Endothelial cell of umbilical vein (primary cell): Measurements from ENCODE around the gene ADIPOR2. TPM values are rescaled to one million over a fixed set of nuclear protein-coding genes. Genes with fewer than 3 reads are reported as not detected.

Experiments used
- BruUV-seq: library from RNA; stranded (reverse); fragments of 400-500 nt; replicated peaks from 2 replicates; lab custom pipeline; 2021; lab: Mats Ljungman, UMichigan
- CTCF ChIA-PET: fragments of 300-600, 350-600 bp; sonication (Branson Sonifier 250); formaldehyde crosslinking; loops from one replicate; lab custom pipeline; 2021; ENCODE audit warnings: antibody characterized with exemption, inconsistent platforms; lab: Charles Lee
- POLR2A ChIA-PET: fragments of 300-600, 350-600 bp; sonication (Branson Sonifier 250); formaldehyde crosslinking; loops from one replicate; lab custom pipeline; 2021; ENCODE audit warnings: antibody characterized with exemption, inconsistent platforms; lab: Charles Lee
- DNase-seq: peaks from one replicate; pipeline ENCODE4 v3.0.0-alpha.2; 2011; ENCODE audit warnings: low read depth, low spot score
- FAIRE-seq: peaks from 2 replicates; lab custom pipeline; 2011; peaks lifted over from hg19 to GRCh38; lab: Jason Lieb, UNC
- H2AFZ ChIP-seq: 2 replicates; pipeline ENCODE4 v1.6.0; 2012; ENCODE audit warnings: low read depth, low read length, control low read depth, inconsistent platforms
- H3K27ac ChIP-seq: 2 replicates; pipeline ENCODE4 v1.5.1; 2011; ENCODE audit warnings: low read depth, mild to moderate bottlenecking, control low read depth, low read length, moderate library complexity; ENCODE audit not compliant: insufficient read depth
- H3K27me3 ChIP-seq, 2 experiments: 2 replicates each; pipeline versions ENCODE4 v1.6.0 to v1.6.1; 2011; ENCODE audit warnings: low read length in 2 of 2, mixed read lengths in 1 of 2; ENCODE audit not compliant: control insufficient read depth in 2 of 2, insufficient read depth in 2 of 2
- H3K36me3 ChIP-seq, 2 experiments: 2 replicates in 1 of 2; 3 replicates in 1 of 2; pipeline ENCODE4 v1.5.1; 2011; ENCODE audit warnings: low read length in 2 of 2, mild to moderate bottlenecking in 1 of 2, moderate library complexity in 1 of 2; ENCODE audit not compliant: control insufficient read depth in 2 of 2, insufficient read depth in 2 of 2; ENCODE audit errors: extremely low read depth in 1 of 2
- H3K4me1 ChIP-seq: 3 replicates; pipeline ENCODE4 v1.5.1; 2011; ENCODE audit warnings: mild to moderate bottlenecking, low read length; ENCODE audit not compliant: control insufficient read depth, insufficient read depth; ENCODE audit errors: extremely low read depth
- H3K4me2 ChIP-seq: 2 replicates; pipeline ENCODE4 v1.6.1; 2011; ENCODE audit warnings: low read length, control low read depth, mixed read lengths; ENCODE audit not compliant: insufficient read depth
- H3K4me3 ChIP-seq, 3 experiments: fragments of 200-600 bp in 1 of 3; sonication (generic), shearing (Covaris generic) in 1 of 3; replicated peaks in 1 of 3; 2 replicates each; pipeline ENCODE4 v1.5.1; 2011 to 2016; ENCODE audit warnings: control low read depth in 3 of 3, low read length in 3 of 3, mild to moderate bottlenecking in 2 of 3, inconsistent platforms in 1 of 3, low read depth in 1 of 3, moderate library complexity in 1 of 3; ENCODE audit not compliant: insufficient read depth in 1 of 3
- H3K79me2 ChIP-seq: 2 replicates; pipeline ENCODE4 v1.6.0; 2012; ENCODE audit warnings: low read length, inconsistent platforms; ENCODE audit not compliant: control insufficient read depth, insufficient read depth
- H3K9ac ChIP-seq: replicated peaks from 2 replicates; pipeline ENCODE3; 2011; ENCODE audit warnings: low read length, control low read depth; ENCODE audit not compliant: insufficient read depth; ENCODE audit errors: extremely low read depth
- H3K9me1 ChIP-seq: replicated peaks from 3 replicates; pipeline ENCODE4 v1.6.0; 2011; ENCODE audit warnings: mild to moderate bottlenecking, low read length; ENCODE audit not compliant: control insufficient read depth, insufficient read depth; ENCODE audit errors: extremely low read depth
- H3K9me3 ChIP-seq: replicated peaks from 2 replicates; pipeline ENCODE4 v1.5.1; 2012; ENCODE audit warnings: low read length, inconsistent platforms; ENCODE audit not compliant: control insufficient read depth, insufficient read depth
- H4K20me1 ChIP-seq: replicated peaks from 2 replicates; pipeline ENCODE3; 2011; ENCODE audit warnings: mild to moderate bottlenecking, low read length; ENCODE audit not compliant: control insufficient read depth, insufficient read depth; ENCODE audit errors: extremely low read depth
- EZH2 ChIP-seq: IDR thresholded peaks from 2 replicates; pipeline ENCODE4 v1.6.1; 2012; ENCODE audit warnings: borderline replicate concordance, low read depth, mild to moderate bottlenecking, moderate library complexity, low read length, inconsistent platforms; ENCODE audit not compliant: severe bottlenecking
- FOS ChIP-seq: IDR thresholded peaks from 2 replicates; pipeline ENCODE4 v1.6.1; 2011; ENCODE audit warnings: mild to moderate bottlenecking, low read length, moderate library complexity, borderline replicate concordance; ENCODE audit not compliant: insufficient read depth
- GATA2 ChIP-seq: IDR thresholded peaks from 2 replicates; pipeline ENCODE4 v1.7.0; 2011; ENCODE audit warnings: low read depth, mild to moderate bottlenecking, moderate library complexity, mixed read lengths, low read length; ENCODE audit not compliant: insufficient read length, insufficient read depth
- JUN ChIP-seq: IDR thresholded peaks from 2 replicates; pipeline ENCODE4 v1.6.1; 2011; ENCODE audit warnings: borderline replicate concordance, low read depth; ENCODE audit not compliant: insufficient read length, insufficient read depth
- MAX ChIP-seq: IDR thresholded peaks from 2 replicates; pipeline ENCODE4 v1.6.1; 2011; ENCODE audit not compliant: insufficient read depth, insufficient read length
- MYC ChIP-seq: IDR thresholded peaks from one replicate; pipeline ENCODE4 v1.6.1; 2011; ENCODE audit warnings: mild to moderate bottlenecking, low read depth, low read length
- POLR2A ChIP-seq: IDR thresholded peaks from 2 replicates; pipeline ENCODE4 v1.6.1; 2012; ENCODE audit warnings: low read depth, mild to moderate bottlenecking, control low read depth, low read length
- POLR2AphosphoS5 ChIP-seq: IDR thresholded peaks from 2 replicates; pipeline ENCODE4 v1.6.1; 2012; ENCODE audit warnings: low read depth, mild to moderate bottlenecking, control low read depth, low read length, moderate library complexity; ENCODE audit not compliant: insufficient read depth
- dilution Hi-C: fragments of 300-500 bp; cut with MboI; formaldehyde crosslinking; loops from one replicate; pipeline ENCODE4 v1.15.0; 2019; ENCODE audit warnings: low sequenced_read_pairs; ENCODE audit not compliant: extremely low pct_ligation_motif_present
- intact Hi-C: fragments of 100-400 bp; cut with micrococcal nuclease; formaldehyde crosslinking; loops from one replicate; pipeline ENCODE4 v1.10.0; 2022
- polyA plus RNA-seq, 4 experiments: library from polyadenylated mRNA; depleted of rRNA in 3 of 4; stranded (reverse) in 3 of 4; unstranded in 1 of 4; fragments of >200 nt; gene quantifications; 2 replicates each; pipeline versions ENCODE4 v1.2.1 to v1.2.3, GENCODE V29; 2011 to 2012; ENCODE audit warnings: missing spikeins in 1 of 4
- total RNA-seq: library from RNA; stranded (reverse); gene quantifications from 2 replicates; pipeline ENCODE4 v1.2.3, GENCODE V29; 2021
- TF ChIP-seq, protein P1 (sequence below), 2 donors: IDR thresholded peaks; 1 replicate in 1 of 2; 2 replicates in 1 of 2; pipeline ENCODE4 v1.5.1; 2011; ENCODE audit warnings: low read length in 2 of 2, mild to moderate bottlenecking in 2 of 2, moderate library complexity in 2 of 2, control low read depth in 1 of 2, inconsistent platforms in 1 of 2, low read depth in 1 of 2; ENCODE audit not compliant: insufficient read depth in 1 of 2; ENCODE audit errors: extremely low read depth in 1 of 2

The ADIPOR2 gene
- total and polyA plus RNA-seq, 2 donors (not counting 3 experiments of a cell fraction or from before 2014, with no cell fraction given) = 22.5 to 57.3 TPM

GRCh38 chr12:1810931-1811280, 120.0 kb downstream of the ADIPOR2 start:
- POLR2A ChIA-PET = no interaction called here
- TF ChIP-seq EZH2 (no peak), FOS (no peak), POLR2A (no peak), MAX (no peak), POLR2AphosphoS5 (no peak), MYC (no peak), GATA2 (no peak), JUN (no peak)
- TF ChIP-seq, protein P1, sequence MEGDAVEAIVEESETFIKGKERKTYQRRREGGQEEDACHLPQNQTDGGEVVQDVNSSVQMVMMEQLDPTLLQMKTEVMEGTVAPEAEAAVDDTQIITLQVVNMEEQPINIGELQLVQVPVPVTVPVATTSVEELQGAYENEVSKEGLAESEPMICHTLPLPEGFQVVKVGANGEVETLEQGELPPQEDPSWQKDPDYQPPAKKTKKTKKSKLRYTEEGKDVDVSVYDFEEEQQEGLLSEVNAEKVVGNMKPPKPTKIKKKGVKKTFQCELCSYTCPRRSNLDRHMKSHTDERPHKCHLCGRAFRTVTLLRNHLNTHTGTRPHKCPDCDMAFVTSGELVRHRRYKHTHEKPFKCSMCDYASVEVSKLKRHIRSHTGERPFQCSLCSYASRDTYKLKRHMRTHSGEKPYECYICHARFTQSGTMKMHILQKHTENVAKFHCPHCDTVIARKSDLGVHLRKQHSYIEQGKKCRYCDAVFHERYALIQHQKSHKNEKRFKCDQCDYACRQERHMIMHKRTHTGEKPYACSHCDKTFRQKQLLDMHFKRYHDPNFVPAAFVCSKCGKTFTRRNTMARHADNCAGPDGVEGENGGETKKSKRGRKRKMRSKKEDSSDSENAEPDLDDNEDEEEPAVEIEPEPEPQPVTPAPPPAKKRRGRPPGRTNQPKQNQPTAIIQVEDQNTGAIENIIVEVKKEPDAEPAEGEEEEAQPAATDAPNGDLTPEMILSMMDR (IDR thresholded peaks at IDR 0.05; ENCODE audit: extremely low read depth in 1 of 2, insufficient read depth in 1 of 2, low read depth in 1 of 2, low read length in 2 of 2) = no peak

More at GRCh38 chr12:1810931-1811280, 120.0 kb downstream of the ADIPOR2 start:
- Histone ChIP-seq H3K27ac (no peak overlapping the region), H3K4me3 (no peak overlapping the region), H4K20me1 (no peaks in the 10 kb centered on the region), H3K27me3 (no peaks in the 10 kb centered on the region), H3K9ac (no peak overlapping the region), H3K9me1 (no peaks in the 10 kb centered on the region), H3K79me2 (no peaks in the 10 kb centered on the region), H3K36me3 (no peaks in the 10 kb centered on the region), H3K4me1 (peaks cover 34% of the 10 kb centered on the region), H3K9me3 (no peaks in the 10 kb centered on the region), H2AFZ (no peak overlapping the region), H3K4me2 (no peak overlapping the region)
- no TSS peak for BruUV-seq
- dilution Hi-C loops = no loop called here
- intact Hi-C loops = no loop called here
- DNase-seq (no peak), FAIRE-seq (no peak)
- CTCF ChIA-PET = interaction anchor here (1.3 to 3.3 kb wide), 2 partner anchors 15 to 129 kb away, joined by 3 to 30 read pairs; no protein-coding TSS in a partner anchor
